SK-N-SH treated with all-trans-retinoic acid at 6 μM for 48 hours (cell line): Measurements from ENCODE around the gene PARD3B.

Source experiments
- ATAC-seq: fragments of 200-7000 bp; cut with Tn5 transposase; 3 replicates; pipeline ENCODE4 v1.9.1; 2020; ENCODE audit warnings: mild to moderate bottlenecking, moderate library complexity
- ARNTL ChIP-seq: fragments of 450-650 bp; formaldehyde crosslinking; IDR thresholded peaks from 2 replicates; pipeline ENCODE4 v1.5.0; 2020; ENCODE audit warnings: low read depth, mild to moderate bottlenecking, moderate library complexity, borderline replicate concordance
- BACH2 ChIP-seq: fragments of 250-450 bp; sonication (Bioruptor Pico); IDR thresholded peaks from 2 replicates; pipeline ENCODE4 v1.9.0; 2021; ENCODE audit warnings: mild to moderate bottlenecking, borderline replicate concordance
- CSDC2 ChIP-seq: fragments of 250-450 bp; sonication (Bioruptor Pico); IDR thresholded peaks from 2 replicates; pipeline ENCODE4 v1.5.0; 2020; ENCODE audit warnings: mild to moderate bottlenecking, moderate library complexity
- ESRRG ChIP-seq: fragments of 250-450 bp; sonication (Bioruptor Pico); IDR thresholded peaks from 2 replicates; pipeline ENCODE4 v1.6.1; 2021; ENCODE audit warnings: mild to moderate bottlenecking
- GLIS3 ChIP-seq: fragments of 250-450 bp; sonication (Bioruptor Pico); IDR thresholded peaks from 2 replicates; pipeline ENCODE4 v1.5.0; 2020; ENCODE audit warnings: mild to moderate bottlenecking, moderate library complexity
- OSR1 ChIP-seq: fragments of 250-450 bp; sonication (Bioruptor Pico); IDR thresholded peaks from 2 replicates; pipeline ENCODE4 v1.8.0; 2022; ENCODE audit warnings: moderate library complexity, mild to moderate bottlenecking, inconsistent platforms
- PATZ1 ChIP-seq: fragments of 250-450 bp; sonication (Bioruptor Pico); IDR thresholded peaks from 2 replicates; pipeline ENCODE4 v1.8.0; 2020; ENCODE audit warnings: mild to moderate bottlenecking, moderate library complexity, borderline replicate concordance
- PPARA ChIP-seq: fragments of 250-450 bp; sonication (Bioruptor Pico); IDR thresholded peaks from 2 replicates; pipeline ENCODE4 v1.5.0; 2020; ENCODE audit warnings: mild to moderate bottlenecking, borderline replicate concordance
- SNAI2 ChIP-seq: fragments of 250-450 bp; sonication (Bioruptor Pico); IDR thresholded peaks from 2 replicates; pipeline ENCODE4 v1.5.0; 2020; ENCODE audit warnings: mild to moderate bottlenecking, moderate library complexity
- TCF4 ChIP-seq: fragments of 250-450 bp; sonication (Bioruptor Pico); IDR thresholded peaks from 2 replicates; pipeline ENCODE4 v1.8.0; 2021; ENCODE audit warnings: mild to moderate bottlenecking, moderate library complexity, borderline replicate concordance
- ZFP3 ChIP-seq: fragments of 250-450 bp; sonication (Bioruptor Pico); IDR thresholded peaks from 2 replicates; pipeline ENCODE4 v1.5.0; 2020; ENCODE audit warnings: mild to moderate bottlenecking, moderate library complexity
- ZNF565 ChIP-seq: fragments of 450-650 bp; formaldehyde crosslinking; conservative IDR thresholded peaks from 2 replicates; pipeline ENCODE4 v1.5.0; 2020; ENCODE audit warnings: low read depth, mild to moderate bottlenecking, moderate library complexity
- ZNF8 ChIP-seq: fragments of 450-650 bp; formaldehyde crosslinking; IDR thresholded peaks from 2 replicates; pipeline ENCODE4 v1.5.0; 2020; ENCODE audit warnings: mild to moderate bottlenecking, moderate library complexity
- TF ChIP-seq, protein P1 (sequence below): fragments of 250-450 bp; sonication (Bioruptor Pico); IDR thresholded peaks from 2 replicates; pipeline ENCODE4 v1.5.0; 2020; ENCODE audit warnings: mild to moderate bottlenecking, moderate library complexity
- TF ChIP-seq, protein P2 (sequence below): fragments of 250-450 bp; sonication (Bioruptor Pico); IDR thresholded peaks from 2 replicates; pipeline ENCODE4 v1.8.0; 2021; ENCODE audit warnings: low read depth, mild to moderate bottlenecking, moderate library complexity, borderline replicate concordance
- TF ChIP-seq, protein P3 (sequence below): fragments of 250-450 bp; sonication (Bioruptor Pico); IDR thresholded peaks from 2 replicates; pipeline ENCODE4 v1.5.1; 2021; ENCODE audit warnings: mild to moderate bottlenecking, moderate library complexity
- TF ChIP-seq, protein P4 (sequence below): fragments of 250-450 bp; sonication (Bioruptor Pico); IDR thresholded peaks from 2 replicates; pipeline ENCODE4 v1.5.1; 2020; ENCODE audit warnings: low read depth, mild to moderate bottlenecking, moderate library complexity

The PARD3B gene

DNA sequence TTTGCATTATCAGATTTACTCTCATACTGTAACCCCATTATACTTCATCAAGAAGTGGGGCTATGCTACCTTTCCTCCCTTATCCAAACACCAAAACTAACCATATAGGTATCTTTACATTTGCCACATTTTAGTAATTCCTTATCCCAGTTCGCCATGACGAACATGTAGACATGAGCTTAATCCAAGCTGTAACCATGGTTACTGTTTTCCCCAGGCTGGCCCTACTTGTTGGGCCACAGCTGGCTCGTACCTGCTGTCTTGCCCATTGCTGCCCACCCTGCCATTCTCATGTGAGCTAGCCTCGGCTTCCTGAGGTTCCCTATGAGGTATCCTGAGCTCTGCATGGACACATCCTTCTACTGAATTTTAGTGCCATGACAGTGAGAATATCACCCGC is 117.7 kb downstream of the PARD3B start:
- TF ChIP-seq ZFP3 (CRISPR knock-in tag) (no peak), GLIS3 (no peak), CSDC2 (CRISPR knock-in tag) (no peak), ESRRG (CRISPR knock-in tag) (no peak), TCF4 (no peak), PATZ1 (CRISPR knock-in tag) (no peak), PPARA (no peak), OSR1 (CRISPR knock-in tag) (no peak), ARNTL (CRISPR knock-in tag) (no peak), SNAI2 (CRISPR knock-in tag) (no peak)
- no peak for ATAC-seq

DNA sequence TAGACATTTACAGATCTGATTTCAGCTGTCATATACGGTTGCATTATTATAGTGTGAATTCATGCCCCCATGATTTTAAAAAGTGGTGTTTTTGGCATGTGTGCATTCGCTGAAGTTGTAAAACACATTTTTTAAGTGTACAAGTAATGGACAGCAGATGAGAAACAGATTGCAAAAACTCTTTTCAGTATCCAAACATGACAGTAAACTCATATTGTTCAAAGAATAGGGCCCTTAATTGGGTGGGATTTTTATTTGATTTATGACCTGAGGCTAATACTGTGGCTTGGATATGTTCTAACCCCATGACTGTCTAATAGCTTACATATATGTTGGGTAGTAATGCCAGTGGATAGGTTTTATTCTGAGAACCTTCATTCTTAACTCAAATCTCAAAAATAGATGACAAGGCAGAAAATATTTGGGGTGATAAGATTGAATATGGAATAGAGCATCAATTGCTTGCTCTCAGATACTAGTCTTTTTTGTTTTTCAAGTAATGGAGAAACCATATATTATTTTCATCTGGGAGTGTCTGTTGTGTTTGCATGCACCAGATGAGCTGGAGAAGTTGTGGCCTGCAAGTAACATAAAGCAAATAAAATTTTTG is 118.6 kb downstream of the PARD3B start:
- TF ChIP-seq, protein P1, sequence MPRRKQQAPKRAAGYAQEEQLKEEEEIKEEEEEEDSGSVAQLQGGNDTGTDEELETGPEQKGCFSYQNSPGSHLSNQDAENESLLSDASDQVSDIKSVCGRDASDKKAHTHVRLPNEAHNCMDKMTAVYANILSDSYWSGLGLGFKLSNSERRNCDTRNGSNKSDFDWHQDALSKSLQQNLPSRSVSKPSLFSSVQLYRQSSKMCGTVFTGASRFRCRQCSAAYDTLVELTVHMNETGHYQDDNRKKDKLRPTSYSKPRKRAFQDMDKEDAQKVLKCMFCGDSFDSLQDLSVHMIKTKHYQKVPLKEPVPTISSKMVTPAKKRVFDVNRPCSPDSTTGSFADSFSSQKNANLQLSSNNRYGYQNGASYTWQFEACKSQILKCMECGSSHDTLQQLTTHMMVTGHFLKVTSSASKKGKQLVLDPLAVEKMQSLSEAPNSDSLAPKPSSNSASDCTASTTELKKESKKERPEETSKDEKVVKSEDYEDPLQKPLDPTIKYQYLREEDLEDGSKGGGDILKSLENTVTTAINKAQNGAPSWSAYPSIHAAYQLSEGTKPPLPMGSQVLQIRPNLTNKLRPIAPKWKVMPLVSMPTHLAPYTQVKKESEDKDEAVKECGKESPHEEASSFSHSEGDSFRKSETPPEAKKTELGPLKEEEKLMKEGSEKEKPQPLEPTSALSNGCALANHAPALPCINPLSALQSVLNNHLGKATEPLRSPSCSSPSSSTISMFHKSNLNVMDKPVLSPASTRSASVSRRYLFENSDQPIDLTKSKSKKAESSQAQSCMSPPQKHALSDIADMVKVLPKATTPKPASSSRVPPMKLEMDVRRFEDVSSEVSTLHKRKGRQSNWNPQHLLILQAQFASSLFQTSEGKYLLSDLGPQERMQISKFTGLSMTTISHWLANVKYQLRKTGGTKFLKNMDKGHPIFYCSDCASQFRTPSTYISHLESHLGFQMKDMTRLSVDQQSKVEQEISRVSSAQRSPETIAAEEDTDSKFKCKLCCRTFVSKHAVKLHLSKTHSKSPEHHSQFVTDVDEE (CRISPR knock-in tag) = no peak
- TF ChIP-seq PATZ1 (CRISPR knock-in tag) (no peak), ZNF565 (CRISPR knock-in tag) (no peak), PPARA (no peak), BACH2 (CRISPR knock-in tag) (no peak), CSDC2 (CRISPR knock-in tag) (no peak), ZNF8 (CRISPR knock-in tag) (no peak)
- TF ChIP-seq, protein P2, sequence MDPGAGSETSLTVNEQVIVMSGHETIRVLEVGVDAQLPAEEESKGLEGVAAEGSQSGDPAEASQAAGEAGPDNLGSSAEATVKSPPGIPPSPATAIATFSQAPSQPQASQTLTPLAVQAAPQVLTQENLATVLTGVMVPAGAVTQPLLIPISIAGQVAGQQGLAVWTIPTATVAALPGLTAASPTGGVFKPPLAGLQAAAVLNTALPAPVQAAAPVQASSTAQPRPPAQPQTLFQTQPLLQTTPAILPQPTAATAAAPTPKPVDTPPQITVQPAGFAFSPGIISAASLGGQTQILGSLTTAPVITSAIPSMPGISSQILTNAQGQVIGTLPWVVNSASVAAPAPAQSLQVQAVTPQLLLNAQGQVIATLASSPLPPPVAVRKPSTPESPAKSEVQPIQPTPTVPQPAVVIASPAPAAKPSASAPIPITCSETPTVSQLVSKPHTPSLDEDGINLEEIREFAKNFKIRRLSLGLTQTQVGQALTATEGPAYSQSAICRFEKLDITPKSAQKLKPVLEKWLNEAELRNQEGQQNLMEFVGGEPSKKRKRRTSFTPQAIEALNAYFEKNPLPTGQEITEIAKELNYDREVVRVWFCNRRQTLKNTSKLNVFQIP (CRISPR knock-in tag) = no peak
- TF ChIP-seq, protein P3, sequence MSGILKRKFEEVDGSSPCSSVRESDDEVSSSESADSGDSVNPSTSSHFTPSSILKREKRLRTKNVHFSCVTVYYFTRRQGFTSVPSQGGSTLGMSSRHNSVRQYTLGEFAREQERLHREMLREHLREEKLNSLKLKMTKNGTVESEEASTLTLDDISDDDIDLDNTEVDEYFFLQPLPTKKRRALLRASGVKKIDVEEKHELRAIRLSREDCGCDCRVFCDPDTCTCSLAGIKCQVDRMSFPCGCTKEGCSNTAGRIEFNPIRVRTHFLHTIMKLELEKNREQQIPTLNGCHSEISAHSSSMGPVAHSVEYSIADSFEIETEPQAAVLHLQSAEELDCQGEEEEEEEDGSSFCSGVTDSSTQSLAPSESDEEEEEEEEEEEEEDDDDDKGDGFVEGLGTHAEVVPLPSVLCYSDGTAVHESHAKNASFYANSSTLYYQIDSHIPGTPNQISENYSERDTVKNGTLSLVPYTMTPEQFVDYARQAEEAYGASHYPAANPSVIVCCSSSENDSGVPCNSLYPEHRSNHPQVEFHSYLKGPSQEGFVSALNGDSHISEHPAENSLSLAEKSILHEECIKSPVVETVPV = no peak
- no peak for ATAC-seq

DNA sequence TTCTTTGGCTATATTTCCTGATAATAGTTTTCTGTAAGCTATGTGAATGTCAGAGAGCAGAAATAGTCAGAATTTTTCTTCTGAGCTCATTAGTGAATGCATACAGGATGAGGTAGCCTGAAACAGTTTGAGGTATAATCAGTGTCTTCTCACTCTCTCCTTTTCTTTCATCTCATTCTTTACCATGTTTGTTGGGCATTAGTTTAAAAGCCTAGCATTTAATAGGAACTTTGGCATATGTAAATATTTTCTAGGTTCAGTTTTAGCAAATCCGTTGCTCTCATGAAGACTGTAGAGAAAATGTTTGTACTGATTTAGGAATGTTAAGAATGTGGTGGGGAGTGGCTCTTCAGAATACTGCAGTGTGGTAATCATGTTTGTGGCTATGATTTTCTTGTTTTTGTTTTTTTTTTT is 119.4 kb downstream of the PARD3B start:
- ATAC-seq = peak; percentile 93
- TF ChIP-seq GLIS3 = no peak
- TF ChIP-seq, protein P4, sequence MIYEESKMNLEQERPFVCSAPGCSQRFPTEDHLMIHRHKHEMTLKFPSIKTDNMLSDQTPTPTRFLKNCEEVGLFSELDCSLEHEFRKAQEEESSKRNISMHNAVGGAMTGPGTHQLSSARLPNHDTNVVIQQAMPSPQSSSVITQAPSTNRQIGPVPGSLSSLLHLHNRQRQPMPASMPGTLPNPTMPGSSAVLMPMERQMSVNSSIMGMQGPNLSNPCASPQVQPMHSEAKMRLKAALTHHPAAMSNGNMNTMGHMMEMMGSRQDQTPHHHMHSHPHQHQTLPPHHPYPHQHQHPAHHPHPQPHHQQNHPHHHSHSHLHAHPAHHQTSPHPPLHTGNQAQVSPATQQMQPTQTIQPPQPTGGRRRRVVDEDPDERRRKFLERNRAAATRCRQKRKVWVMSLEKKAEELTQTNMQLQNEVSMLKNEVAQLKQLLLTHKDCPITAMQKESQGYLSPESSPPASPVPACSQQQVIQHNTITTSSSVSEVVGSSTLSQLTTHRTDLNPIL (CRISPR knock-in tag) = peak; percentile 38; the same call in 1 of the 2 replicates
